Type B pancreatic cell (in vitro differentiated cells): ENCODE measurements around the gene SUPT4H1. TPM values are rescaled to one million over a fixed set of nuclear protein-coding genes. Genes with fewer than 3 reads are reported as not detected.

ENCODE experiments used
- DNase-seq: peaks from one replicate; pipeline ENCODE4 v3.0.0; 2021; ENCODE audit warnings: mixed read lengths; ENCODE audit not compliant: unreplicated experiment; ENCODE audit errors: extremely low spot score
- H3K27ac Mint-ChIP-seq: 2 replicates; pipeline ENCODE4 v1.8.0; 2021; ENCODE audit warnings: mild to moderate bottlenecking, mixed read lengths
- H3K27me3 Mint-ChIP-seq: 2 replicates; pipeline ENCODE4 v1.8.0; 2021; ENCODE audit warnings: mixed read lengths
- H3K36me3 Mint-ChIP-seq: 2 replicates; pipeline ENCODE4 v1.8.0; 2021; ENCODE audit warnings: mixed read lengths
- H3K4me1 Mint-ChIP-seq: one replicate; pipeline ENCODE4 v1.8.0; 2021; ENCODE audit warnings: mixed read lengths; ENCODE audit not compliant: unreplicated experiment
- H3K4me3 Mint-ChIP-seq: 2 replicates; pipeline ENCODE4 v1.8.0; 2021; ENCODE audit warnings: mild to moderate bottlenecking, mixed read lengths
- H3K9me3 Mint-ChIP-seq: 2 replicates; pipeline ENCODE4 v1.8.0; 2021; ENCODE audit warnings: mixed read lengths
- CTCF ChIP-seq: fragments of 200-600 bp; sonication (generic); conservative IDR thresholded peaks from 2 replicates; pipeline ENCODE4 v1.5.0; 2021; ENCODE audit warnings: antibody characterized with exemption, mild to moderate bottlenecking
- total RNA-seq: library from RNA; stranded (reverse); gene quantifications from 2 replicates; pipeline ENCODE4 v1.2.1, GENCODE V29; 2021; ENCODE audit warnings: low replicate concordance

Gene SUPT4H1
- total RNA-seq, 1 donor from 2014 or later = 82.9 TPM

GRCh38 chr17:58326609-58327362, 25.2 kb downstream of the SUPT4H1 start:
- peak overlapping the region; percentile 40 for H3K4me3 Mint-ChIP-seq

GRCh38 chr17:58325976-58326468, 26.0 kb downstream of the SUPT4H1 start:
- H3K36me3 Mint-ChIP-seq = no peaks in the 10 kb centered on the region

More at GRCh38 chr17:58326609-58327362, 25.2 kb downstream of the SUPT4H1 start:
- no peaks in the 10 kb centered on the region for H3K36me3 Mint-ChIP-seq
- no peak for DNase-seq
- H3K27me3 Mint-ChIP-seq = peaks cover 17% of the 10 kb centered on the region
- TF ChIP-seq CTCF = no peak
- H3K4me1 Mint-ChIP-seq = peaks cover 23% of the 10 kb centered on the region
- H3K9me3 Mint-ChIP-seq = no peaks in the 10 kb centered on the region
- H3K27ac Mint-ChIP-seq = no peak overlapping the region

GRCh38 chr17:58325289-58325726, 26.7 kb downstream of the SUPT4H1 start:
- Mint-ChIP-seq H3K27me3 (peaks cover 20% of the 10 kb centered on the region), H3K27ac (peak overlapping the region; percentile 41), H3K4me1 (peaks cover 23% of the 10 kb centered on the region), H3K4me3 (peak overlapping the region; percentile 83), H3K9me3 (no peaks in the 10 kb centered on the region), H3K36me3 (no peaks in the 10 kb centered on the region)
- TF ChIP-seq CTCF = no peak
- DNase-seq = no peak

More at GRCh38 chr17:58325976-58326468, 26.0 kb downstream of the SUPT4H1 start:
- H3K9me3 Mint-ChIP-seq = no peaks in the 10 kb centered on the region
- peak overlapping the region; percentile 83 for H3K4me3 Mint-ChIP-seq
- DNase-seq = no peak
- peaks cover 23% of the 10 kb centered on the region for H3K4me1 Mint-ChIP-seq
- H3K27ac Mint-ChIP-seq = no peak overlapping the region
- TF ChIP-seq CTCF = no peak
- peaks cover 20% of the 10 kb centered on the region for H3K27me3 Mint-ChIP-seq

- H3K27ac Mint-ChIP-seq = peak overlapping the region; percentile 41
- no peaks in the 10 kb centered on the region for H3K9me3 Mint-ChIP-seq
- H3K4me1 Mint-ChIP-seq = peaks cover 23% of the 10 kb centered on the region
- H3K36me3 Mint-ChIP-seq = no peaks in the 10 kb centered on the region
- peak overlapping the region; percentile 83 for H3K4me3 Mint-ChIP-seq
- peaks cover 20% of the 10 kb centered on the region for H3K27me3 Mint-ChIP-seq
- DNase-seq = no peak
- TF ChIP-seq CTCF = no peak
Observed at GRCh38 chr17:58324409-58325288, 27.4 kb downstream of the SUPT4H1 start.

- DNase-seq = no peak
- peak overlapping the region; percentile 75 for H3K4me3 Mint-ChIP-seq
- no peak overlapping the region for H3K27ac Mint-ChIP-seq
- H3K4me1 Mint-ChIP-seq = peaks cover 20% of the 10 kb centered on the region
- no peak for TF ChIP-seq CTCF
- no peaks in the 10 kb centered on the region for H3K9me3 Mint-ChIP-seq
- H3K27me3 Mint-ChIP-seq = peaks cover 17% of the 10 kb centered on the region
- H3K36me3 Mint-ChIP-seq = no peaks in the 10 kb centered on the region
Observed at GRCh38 chr17:58324056-58324408, 28.0 kb downstream of the SUPT4H1 start.
